DOHH2 (cell line): ENCODE measurements around the gene ANTXR1.

ENCODE experiments used
- H3F3A ChIP-seq: fragments of 200-600 bp; sonication (generic), shearing (Covaris generic); 2 replicates; pipeline ENCODE4 v1.6.0; 2016; ENCODE audit warnings: antibody characterized with exemption, mild to moderate bottlenecking; ENCODE audit not compliant: control insufficient read depth, insufficient read depth
- H3K27ac ChIP-seq: fragments of 200-600 bp; sonication (generic); 2 replicates; pipeline ENCODE4 v1.5.1; 2014; ENCODE audit warnings: low read depth, mild to moderate bottlenecking, low read length, moderate library complexity
- H3K27me3 ChIP-seq: fragments of 200-600 bp; sonication (generic); 2 replicates; pipeline ENCODE4 v1.6.1; 2014; ENCODE audit warnings: mild to moderate bottlenecking, low read length, mixed read lengths; ENCODE audit not compliant: control insufficient read depth
- H3K36me3 ChIP-seq: fragments of 200-600 bp; sonication (generic); 2 replicates; pipeline ENCODE4 v1.6.1; 2014; ENCODE audit warnings: mild to moderate bottlenecking, low read length, moderate library complexity, mixed read lengths; ENCODE audit not compliant: control insufficient read depth
- H3K4me1 ChIP-seq: fragments of 200-600 bp; sonication (generic); 2 replicates; pipeline ENCODE4 v1.6.1; 2014; ENCODE audit warnings: mild to moderate bottlenecking, low read length, mixed read lengths; ENCODE audit not compliant: control insufficient read depth
- H3K4me2 ChIP-seq: fragments of 200-600 bp; sonication (generic); 2 replicates; pipeline ENCODE4 v1.6.0; 2014; ENCODE audit warnings: mild to moderate bottlenecking, low read length, moderate library complexity
- H3K4me3 ChIP-seq: fragments of 200-600 bp; sonication (generic); 2 replicates; pipeline ENCODE4 v1.5.1; 2014; ENCODE audit warnings: mild to moderate bottlenecking, low read length, mixed read lengths
- H3K79me2 ChIP-seq: fragments of 200-600 bp; sonication (generic); 2 replicates; pipeline ENCODE4 v1.6.1; 2014; ENCODE audit warnings: mild to moderate bottlenecking, low read length, mixed read lengths; ENCODE audit not compliant: control insufficient read depth
- H3K9me2 ChIP-seq: fragments of 200-600 bp; sonication (generic); replicated peaks from 2 replicates; pipeline ENCODE4 v1.6.1; 2014; ENCODE audit warnings: mild to moderate bottlenecking, low read length, mixed read lengths; ENCODE audit not compliant: control insufficient read depth
- H3K9me3 ChIP-seq: fragments of 200-600 bp; sonication (generic); 2 replicates; pipeline ENCODE4 v1.6.1; 2014; ENCODE audit warnings: antibody characterized with exemption, low read length, mixed read lengths; ENCODE audit not compliant: control insufficient read depth, insufficient read depth
- H4K20me1 ChIP-seq: fragments of 200-600 bp; sonication (generic); 2 replicates; pipeline ENCODE4 v1.6.0; 2014; ENCODE audit warnings: low read depth, mild to moderate bottlenecking, antibody characterized with exemption, low read length, moderate library complexity; ENCODE audit not compliant: control insufficient read depth, insufficient read depth
- CTCF ChIP-seq: fragments of 200-600 bp; sonication (generic); IDR thresholded peaks from one replicate; pipeline ENCODE4 v1.5.1; 2014; ENCODE audit warnings: antibody characterized with exemption, mild to moderate bottlenecking, low read depth, low read length; ENCODE audit not compliant: poor library complexity, severe bottlenecking
- EZH2phosphoT487 ChIP-seq: fragments of 200-600 bp; sonication (generic); IDR thresholded peaks from 2 replicates; pipeline ENCODE4 v1.6.1; 2017; ENCODE audit warnings: borderline replicate concordance, mild to moderate bottlenecking, antibody characterized with exemption, low read length, moderate library complexity, mixed read lengths

ANTXR1 gene

GRCh38 chr2:69134306-69134945, 121.4 kb downstream of the ANTXR1 start:
- Histone ChIP-seq H3K79me2 (no peaks in the 10 kb centered on the region), H3K27me3 (no peaks in the 10 kb centered on the region), H3F3A (no peaks in the 10 kb centered on the region), H3K27ac (no peak overlapping the region), H3K4me2 (no peak overlapping the region), H3K9me3 (no peaks in the 10 kb centered on the region), H3K4me1 (no peaks in the 10 kb centered on the region), H3K36me3 (no peaks in the 10 kb centered on the region), H4K20me1 (no peaks in the 10 kb centered on the region), H3K9me2 (no peaks in the 10 kb centered on the region), H3K4me3 (no peak overlapping the region)
- no peak for TF ChIP-seq CTCF
- no peak for TF ChIP-seq EZH2phosphoT487

GRCh38 chr2:69138247-69138772, 125.3 kb downstream of the ANTXR1 start:
- H3F3A ChIP-seq: no peaks in the 10 kb centered on the region
- H3K27me3 ChIP-seq: 0 out of 2 replicates have a peak, but pooled peaks cover 4% of the 10 kb centered on the region
- H3K79me2 ChIP-seq: no peaks in the 10 kb centered on the region
- no peaks in the 10 kb centered on the region for H3K9me3 ChIP-seq
- H3K4me1 ChIP-seq: no peaks in the 10 kb centered on the region
- H3K9me2 ChIP-seq: no peaks in the 10 kb centered on the region
- no peak overlapping the region for H3K4me3 ChIP-seq
- no peaks in the 10 kb centered on the region for H4K20me1 ChIP-seq
- no peak for TF ChIP-seq CTCF
- no peak for TF ChIP-seq EZH2phosphoT487
- no peaks in the 10 kb centered on the region for H3K36me3 ChIP-seq
- H3K27ac ChIP-seq: no peak overlapping the region
- H3K4me2 ChIP-seq: no peak overlapping the region

- H3K36me3 ChIP-seq: no peaks in the 10 kb centered on the region
- H3K4me2 ChIP-seq: no peak overlapping the region
- no peak overlapping the region for H3K4me3 ChIP-seq
- no peaks in the 10 kb centered on the region for H3K79me2 ChIP-seq
- H4K20me1 ChIP-seq: no peaks in the 10 kb centered on the region
- no peaks in the 10 kb centered on the region for H3F3A ChIP-seq
- TF ChIP-seq CTCF (no peak), EZH2phosphoT487 (no peak)
- no peaks in the 10 kb centered on the region for H3K4me1 ChIP-seq
- 0 out of 2 replicates have a peak, but pooled peaks cover 5% of the 10 kb centered on the region for H3K27me3 ChIP-seq
- H3K9me3 ChIP-seq: no peaks in the 10 kb centered on the region
- H3K27ac ChIP-seq: no peak overlapping the region
- H3K9me2 ChIP-seq: no peaks in the 10 kb centered on the region
These were observed 125.9 kb downstream of the ANTXR1 start for GRCh38 chr2:69138793-69139459.
